Tibial nerve (tissue), 4 donors: ENCODE measurements around the gene FMO4.

Experiments used
- CTCF ChIP-seq, 5 experiments: fragments of 200-600 bp in 3 of 5; fragments of 450-650 bp in 2 of 5; sonication (generic) in 3 of 5; IDR thresholded peaks; one replicate each; pipeline ENCODE4 v1.5.1; 2016 to 2019; ENCODE audit warnings: antibody characterized with exemption in 5 of 5, mild to moderate bottlenecking in 3 of 5, moderate library complexity in 2 of 5
- EP300 ChIP-seq, 2 donors: sonication (generic); formaldehyde crosslinking; IDR thresholded peaks; one replicate each; pipeline ENCODE4 v1.6.1; 2017; ENCODE audit warnings: antibody characterized with exemption in 2 of 2, mild to moderate bottlenecking in 1 of 2
- POLR2A ChIP-seq, 2 donors: fragments of 450-650 bp; IDR thresholded peaks; one replicate each; pipeline ENCODE4 v1.6.1; 2017; ENCODE audit warnings: antibody characterized with exemption in 2 of 2, mild to moderate bottlenecking in 2 of 2, moderate library complexity in 2 of 2

GRCh38 chr1:171286032-171286705, 27.8 kb upstream of the FMO4 start:
- TF ChIP-seq CTCF (IDR thresholded peaks at IDR 0.05) (no peak), POLR2A (IDR thresholded peaks at IDR 0.05) (no peak), EP300 (IDR thresholded peaks at IDR 0.05) (no peak)
